Stimulated activated naive CD8-positive, alpha-beta T cell treated with anti-CD3 and anti-CD28 coated beads, Interleukin-15, amount 100 ng/mL, for 72 hours (primary cell): ENCODE measurements around the gene BRAF.
A peak's percentile ranks its signal among the peaks of the same experiment; 100 is the strongest.
"Not testable (repeated sequence)": the region's sequence is repeated elsewhere in the genome, so short reads cannot be mapped to it uniquely, and the experiment has no call there.

Source experiments
- ATAC-seq: fragments of 150-1000 bp; cut with Tn5 transposase; 2 replicates; pipeline ENCODE4 v1.10.0; 2021; ENCODE audit warnings: mild to moderate bottlenecking, moderate library complexity
- DNase-seq, 2 donors: peaks; one replicate each; pipeline ENCODE4 v3.0.0; 2021 to 2022
- H3K27ac Mint-ChIP-seq, 2 donors: one replicate each; pipeline ENCODE4 v1.8.0; 2022; ENCODE audit warnings: mild to moderate bottlenecking in 2 of 2, mixed read lengths in 2 of 2, moderate library complexity in 2 of 2
- H3K27me3 Mint-ChIP-seq: one replicate; pipeline ENCODE4 v1.8.0; 2022; ENCODE audit warnings: mixed read lengths
- H3K4me1 Mint-ChIP-seq: one replicate; pipeline ENCODE4 v1.8.0; 2022; ENCODE audit warnings: mild to moderate bottlenecking, mixed read lengths
- H3K4me3 Mint-ChIP-seq, 2 donors: one replicate each; pipeline ENCODE4 v1.8.0; 2022; ENCODE audit warnings: mild to moderate bottlenecking in 2 of 2, mixed read lengths in 2 of 2, moderate library complexity in 1 of 2
- H3K9me3 Mint-ChIP-seq, 2 donors: one replicate each; pipeline ENCODE4 v1.8.0; 2022; ENCODE audit warnings: mixed read lengths in 2 of 2

Gene BRAF

DNA sequence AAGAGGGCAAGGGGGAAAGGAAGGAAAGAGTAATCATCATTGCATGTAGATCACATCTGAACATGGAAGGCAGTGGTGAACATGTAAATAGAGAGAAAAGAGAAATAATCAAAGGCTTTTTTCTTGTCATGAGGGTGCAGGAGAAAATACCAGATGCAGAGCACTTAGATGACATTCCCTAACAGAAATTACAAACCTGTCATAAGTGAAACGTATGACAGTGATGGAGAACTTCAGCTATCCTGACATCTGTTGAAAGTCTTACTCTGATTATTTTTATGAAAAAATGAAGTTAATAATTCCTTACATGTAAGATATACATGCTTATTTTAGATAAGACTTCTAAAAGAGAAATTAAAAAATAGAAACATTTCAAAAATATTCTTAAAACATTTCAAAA is 54.7 kb downstream of the BRAF start:
- Mint-ChIP-seq H3K4me3 (no peak overlapping the region), H3K9me3 (no peaks in the 10 kb centered on the region), H3K4me1 (peaks cover 50% of the 10 kb centered on the region), H3K27ac (no peak overlapping the region), H3K27me3 (no peaks in the 10 kb centered on the region)
- DNase-seq = no peak
- ATAC-seq = no peak

DNA sequence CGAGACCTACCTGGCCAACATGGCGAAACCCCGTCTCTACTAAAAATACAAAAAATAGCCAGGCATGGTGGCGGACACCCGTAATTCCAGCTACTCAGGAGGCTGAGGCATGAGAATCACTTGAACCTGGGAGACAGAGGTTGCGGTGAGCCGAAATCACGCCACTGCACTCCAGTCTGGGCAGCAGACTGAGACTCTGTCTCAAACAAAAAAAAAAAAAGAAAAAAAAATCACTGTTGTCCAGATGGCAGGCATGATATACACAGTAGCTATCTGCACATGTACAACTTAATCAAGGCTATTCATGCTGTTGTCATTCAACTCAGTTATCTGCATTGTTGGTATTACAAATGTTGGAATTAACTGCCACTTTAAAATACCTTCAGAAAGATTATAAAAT is 55.3 kb downstream of the BRAF start:
- Mint-ChIP-seq H3K9me3 (peaks cover 4 to 6% of the 10 kb centered on the region in 2 donors), H3K27ac (no peak overlapping the region), H3K27me3 (no peaks in the 10 kb centered on the region), H3K4me3 (no peak overlapping the region), H3K4me1 (peaks cover 50% of the 10 kb centered on the region)
- no peak for ATAC-seq
- DNase-seq = no peak

DNA sequence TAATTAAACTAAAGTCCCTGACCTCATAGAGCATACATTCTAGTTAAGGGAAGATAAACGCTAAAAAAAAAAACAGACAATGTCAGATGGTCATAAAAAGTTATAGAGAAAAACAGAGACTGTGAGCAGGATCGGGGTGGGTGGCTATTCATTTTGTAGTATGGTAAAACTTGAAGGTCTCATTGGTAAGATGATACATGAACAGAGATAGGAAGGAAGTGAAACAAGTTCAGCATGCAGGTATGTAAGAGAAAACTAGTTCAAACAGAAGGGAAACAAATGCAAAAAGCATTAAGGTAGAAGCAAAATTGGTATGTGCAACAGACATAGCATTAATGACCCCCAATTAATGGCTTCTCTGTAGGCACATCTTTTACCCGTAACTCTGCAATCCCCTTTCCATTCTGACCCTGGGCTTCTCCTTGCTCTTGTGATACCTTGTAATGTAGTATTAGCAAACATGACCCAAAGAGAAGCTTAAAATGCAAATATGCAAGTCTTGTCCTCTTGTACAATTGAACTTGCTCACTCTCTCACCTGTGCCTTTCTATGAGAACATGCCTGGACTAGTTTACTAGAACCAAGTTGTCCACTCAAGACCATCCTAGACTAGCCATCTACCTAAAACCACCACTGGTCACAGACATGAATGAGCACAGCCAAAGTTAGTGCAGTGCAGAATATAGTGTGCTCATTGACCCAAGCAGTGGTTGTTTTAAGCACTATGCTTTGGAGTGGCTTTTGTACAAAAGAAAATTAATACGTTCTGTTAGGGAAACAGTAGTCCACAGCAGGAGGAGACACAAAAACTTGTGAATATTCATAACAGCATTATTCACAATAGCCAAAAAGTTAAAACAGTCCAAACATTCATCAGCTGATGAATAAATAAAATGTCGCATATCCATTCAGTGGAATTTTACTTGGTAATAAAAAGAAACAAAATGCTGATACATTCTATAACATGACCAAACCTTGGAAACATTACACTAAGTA is 57.0 kb downstream of the BRAF start:
- Mint-ChIP-seq H3K27ac (peak overlapping the region in 1 of 2 donors; percentile 24), H3K9me3 (peaks cover 5 to 17% of the 10 kb centered on the region in 2 donors)
- ATAC-seq = no peak

DNA sequence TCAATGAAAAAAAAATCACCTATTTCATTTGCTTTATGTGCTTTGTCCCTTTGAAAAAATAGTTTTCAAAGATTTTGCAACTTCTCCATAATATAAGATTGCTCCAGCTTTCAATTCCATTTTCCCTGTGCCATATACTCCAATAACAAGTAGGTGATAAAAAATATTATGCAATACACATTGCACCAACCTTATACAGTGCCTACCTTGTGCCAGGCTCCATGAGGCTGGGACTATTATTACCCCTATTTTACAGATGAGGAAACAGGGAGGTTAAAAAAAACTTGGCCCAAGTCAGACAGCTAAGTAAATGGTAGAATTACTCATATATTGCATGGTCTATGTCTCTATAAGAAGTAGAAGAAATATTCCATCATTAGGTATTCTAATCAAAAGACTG is 57.8 kb downstream of the BRAF start:
- Mint-ChIP-seq H3K27me3 (no peaks in the 10 kb centered on the region), H3K9me3 (peaks cover 5 to 17% of the 10 kb centered on the region in 2 donors), H3K4me1 (peaks cover 49% of the 10 kb centered on the region), H3K4me3 (no peak overlapping the region), H3K27ac (no peak overlapping the region)
- DNase-seq (no peak), ATAC-seq (no peak)

More for the DNA sequence above, 57.0 kb downstream of the BRAF start:
- no peak for DNase-seq
- Mint-ChIP-seq H3K4me3 (no peak overlapping the region), H3K4me1 (peaks cover 45% of the 10 kb centered on the region), H3K27me3 (no peaks in the 10 kb centered on the region)

DNA sequence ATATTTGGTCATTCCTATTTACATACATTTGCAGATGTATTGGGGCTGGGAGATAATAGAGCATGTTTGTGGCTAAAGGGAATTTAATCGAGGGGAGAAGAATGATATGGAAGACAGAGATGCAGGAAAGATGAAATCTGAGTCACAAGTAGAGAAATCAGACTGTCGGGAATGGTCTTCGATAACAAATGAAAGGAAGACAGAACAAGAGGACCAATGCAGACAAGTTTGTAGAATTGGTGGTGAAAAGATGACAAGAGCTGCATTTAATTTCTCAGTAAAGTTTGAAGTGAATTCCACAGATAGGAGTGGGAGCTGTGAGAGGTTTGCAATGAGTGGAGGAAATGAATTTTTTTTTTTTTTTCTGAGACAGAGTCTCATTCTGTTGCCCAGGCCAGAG is 60.0 kb downstream of the BRAF start:
- Mint-ChIP-seq H3K4me3 (no peak overlapping the region), H3K4me1 (peaks cover 41% of the 10 kb centered on the region), H3K27ac (no peak overlapping the region), H3K27me3 (no peaks in the 10 kb centered on the region), H3K9me3 (peaks cover 5 to 17% of the 10 kb centered on the region in 2 donors)
- ATAC-seq (no peak), DNase-seq (no peak)

DNA sequence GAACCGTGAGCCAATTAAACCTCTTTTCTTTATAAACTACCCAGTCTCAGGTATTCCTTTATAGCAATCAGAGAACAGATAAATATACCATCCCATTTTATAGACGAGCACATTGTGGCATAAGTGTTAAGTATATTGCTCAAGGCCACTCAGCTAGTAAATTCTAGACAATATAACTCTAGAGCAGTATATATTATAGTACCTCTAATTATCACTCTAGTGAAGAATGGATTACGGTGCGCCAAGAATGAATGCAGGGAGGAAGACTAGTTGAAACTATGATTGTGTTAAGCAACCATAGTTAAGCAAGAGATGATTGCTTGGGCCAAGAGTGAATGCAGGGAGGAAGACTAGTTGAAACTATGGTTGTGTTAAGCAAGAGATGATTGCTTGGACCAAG is 60.9 kb downstream of the BRAF start:
- no peak for ATAC-seq
- H3K9me3 Mint-ChIP-seq = peaks cover 5 to 17% of the 10 kb centered on the region in 2 donors
- H3K27me3 Mint-ChIP-seq = no peaks in the 10 kb centered on the region
- no peak overlapping the region for H3K27ac Mint-ChIP-seq
- no peak for DNase-seq
- H3K4me3 Mint-ChIP-seq = no peak overlapping the region
- H3K4me1 Mint-ChIP-seq = peaks cover 33% of the 10 kb centered on the region

DNA sequence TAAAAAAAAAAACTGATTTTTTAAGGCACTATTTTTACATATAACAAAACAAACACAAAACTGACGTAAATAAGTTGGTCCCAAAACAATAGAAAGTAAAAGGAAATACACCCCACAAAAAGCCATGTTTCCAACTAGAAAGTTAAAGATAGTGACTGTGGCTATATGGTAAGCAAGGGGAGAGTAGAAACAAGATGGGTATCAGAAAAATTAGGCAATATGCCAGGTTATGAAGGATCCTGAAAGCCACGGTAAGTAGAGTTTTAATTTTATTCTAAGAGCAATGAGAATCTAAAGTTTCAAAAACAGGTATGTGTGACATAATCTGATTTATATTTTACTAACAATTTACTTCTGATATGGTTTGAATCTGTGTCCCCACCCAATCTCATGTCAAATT is 61.5 kb downstream of the BRAF start:
- Mint-ChIP-seq H3K4me3 (no peak overlapping the region), H3K9me3 (peaks cover 5 to 17% of the 10 kb centered on the region in 2 donors), H3K4me1 (peaks cover 26% of the 10 kb centered on the region), H3K27ac (no peak overlapping the region), H3K27me3 (no peaks in the 10 kb centered on the region)
- DNase-seq = no peak
- no peak for ATAC-seq

DNA sequence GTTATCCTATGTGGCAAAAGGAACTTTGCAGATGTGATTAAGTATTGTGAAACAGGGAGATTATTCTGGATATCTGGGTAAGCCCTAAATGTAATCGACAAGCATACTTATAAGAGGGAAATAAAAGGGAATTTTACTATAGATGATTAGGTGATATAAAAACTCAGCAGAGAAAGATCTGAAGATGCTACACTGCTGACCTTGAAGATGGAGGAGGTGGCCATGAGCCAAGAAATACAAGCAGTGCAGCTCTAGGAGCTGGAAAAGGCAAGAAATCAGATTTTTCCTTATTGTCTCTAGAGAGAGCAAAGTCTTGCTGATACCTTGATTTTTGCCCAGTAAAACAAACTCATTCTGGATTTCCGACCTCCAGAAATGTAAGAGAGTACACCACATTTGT is 67.7 kb downstream of the BRAF start:
- DNase-seq (no peak), ATAC-seq (no peak)
- Mint-ChIP-seq H3K9me3 (no peaks in the 10 kb centered on the region), H3K27me3 (no peaks in the 10 kb centered on the region), H3K27ac (no peak overlapping the region), H3K4me3 (no peak overlapping the region), H3K4me1 (peaks cover 26% of the 10 kb centered on the region)

DNA sequence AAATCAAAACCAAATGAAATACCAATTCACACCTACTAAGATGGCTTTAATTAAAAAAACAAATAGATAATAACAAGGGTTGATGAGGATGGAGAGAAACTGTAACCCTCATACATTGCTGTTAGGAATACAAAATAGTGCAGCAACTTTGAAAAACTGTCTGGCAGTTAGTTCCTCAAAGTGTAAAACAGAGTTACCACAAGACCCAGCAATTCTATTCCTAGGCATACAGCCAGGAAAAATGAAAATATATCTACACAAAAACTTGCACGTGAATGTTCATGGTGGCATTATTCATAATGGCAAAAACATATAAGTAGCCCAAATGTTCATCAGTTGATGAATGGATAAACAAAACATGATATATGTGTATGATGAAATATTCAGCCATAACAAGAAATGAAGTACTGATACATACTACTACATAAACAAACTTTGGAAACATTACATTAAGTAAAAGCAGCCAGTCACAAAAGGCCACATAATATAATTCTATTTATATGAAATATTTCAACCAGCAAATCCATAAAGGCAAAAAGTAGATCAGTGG is 83.5 kb downstream of the BRAF start:
- no peak for DNase-seq
- no peak overlapping the region for H3K4me3 Mint-ChIP-seq
- peaks cover under 1% of the 10 kb centered on the region for H3K4me1 Mint-ChIP-seq
- no peak for ATAC-seq
- peak overlapping the region in 1 of 2 donors; percentile 77 for H3K27ac Mint-ChIP-seq
- H3K27me3 Mint-ChIP-seq = no peaks in the 10 kb centered on the region
- no peaks in the 10 kb centered on the region for H3K9me3 Mint-ChIP-seq

DNA sequence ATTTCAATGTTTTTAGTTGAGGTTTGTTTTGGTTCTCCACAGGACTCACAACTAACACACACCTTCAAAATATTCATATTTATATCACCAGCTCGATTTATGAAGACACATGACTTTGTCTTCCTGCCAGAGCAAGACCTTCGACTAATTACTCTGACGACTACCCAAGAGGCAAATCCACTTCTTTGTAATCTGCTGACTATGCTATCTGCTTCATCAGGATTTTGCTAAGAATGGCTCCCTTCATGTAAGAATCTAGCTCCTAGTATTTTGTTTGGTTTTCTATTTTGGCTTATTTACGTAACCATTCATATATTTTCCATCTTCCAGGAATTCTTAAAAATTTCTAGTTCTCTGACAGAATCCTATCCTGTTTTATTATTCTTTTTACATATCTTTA is 93.0 kb downstream of the BRAF start:
- H3K27me3 Mint-ChIP-seq = no peaks in the 10 kb centered on the region
- ATAC-seq (no peak), DNase-seq (no peak)
- H3K4me1 Mint-ChIP-seq = no peaks in the 10 kb centered on the region
- H3K27ac Mint-ChIP-seq = no peak overlapping the region
- no peaks in the 10 kb centered on the region for H3K9me3 Mint-ChIP-seq
- no peak overlapping the region for H3K4me3 Mint-ChIP-seq

DNA sequence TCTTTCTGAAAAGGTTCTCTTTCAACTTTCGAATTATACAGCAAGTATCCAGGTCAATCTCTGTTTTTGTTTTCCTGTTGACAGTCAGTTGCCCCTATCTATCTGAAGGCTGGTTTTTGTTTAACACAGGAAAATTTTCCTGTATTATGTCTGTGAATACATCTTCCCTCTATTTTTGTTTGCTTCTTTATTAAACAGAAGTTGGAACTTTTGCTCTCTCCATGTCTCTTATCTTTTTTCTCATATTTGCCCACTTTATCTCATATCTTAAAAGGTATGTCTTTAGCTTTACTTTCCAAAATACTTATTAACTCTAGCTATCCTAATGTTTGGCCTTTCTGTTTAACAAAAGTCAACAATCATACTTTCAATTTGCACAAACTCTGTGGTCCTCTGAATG is 95.0 kb downstream of the BRAF start:
- ATAC-seq (no peak), DNase-seq (no peak)
- H3K9me3 Mint-ChIP-seq = no peaks in the 10 kb centered on the region
- H3K27me3 Mint-ChIP-seq = no peaks in the 10 kb centered on the region
- no peaks in the 10 kb centered on the region for H3K4me1 Mint-ChIP-seq
- H3K4me3 Mint-ChIP-seq = no peak overlapping the region
- H3K27ac Mint-ChIP-seq = no peak overlapping the region

DNA sequence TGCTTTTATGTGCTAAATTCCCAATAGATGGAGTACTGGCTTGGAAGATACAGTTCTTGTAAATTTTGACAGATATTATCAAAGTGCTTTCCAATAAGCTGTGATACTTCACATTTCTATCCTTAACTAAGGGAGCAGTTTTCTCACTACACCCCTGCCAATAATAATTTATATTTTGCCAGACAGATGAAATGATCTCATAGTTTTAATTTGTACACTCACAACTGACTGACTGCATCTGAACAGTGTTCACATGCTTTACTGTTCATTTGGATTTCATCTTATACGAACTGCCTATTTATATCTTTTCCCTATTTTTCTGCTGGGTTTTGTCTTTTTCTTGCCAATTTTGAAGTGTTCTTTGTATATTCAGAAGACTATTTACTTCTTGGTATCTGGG is 96.0 kb downstream of the BRAF start:
- ATAC-seq (no peak), DNase-seq (no peak)
- Mint-ChIP-seq H3K4me1 (no peaks in the 10 kb centered on the region), H3K27me3 (no peaks in the 10 kb centered on the region), H3K4me3 (no peak overlapping the region), H3K9me3 (no peaks in the 10 kb centered on the region), H3K27ac (no peak overlapping the region)

DNA sequence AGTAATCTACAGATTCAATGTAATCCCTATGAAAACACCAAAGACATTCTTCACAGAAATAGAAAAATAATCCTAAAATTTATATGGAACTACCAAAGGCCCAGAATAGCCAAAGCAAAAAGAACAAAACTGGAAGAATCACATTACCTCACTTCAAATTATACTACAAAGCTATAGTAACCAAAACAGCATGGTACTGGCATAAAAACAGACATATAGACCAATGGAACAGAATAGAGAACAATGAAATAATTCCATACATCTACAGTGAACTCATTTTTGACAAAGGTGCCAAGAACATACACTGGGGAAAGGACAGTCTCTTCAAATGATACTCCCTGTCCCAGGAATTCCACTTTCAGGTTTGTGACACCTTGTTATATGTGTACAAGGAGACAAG is 107.3 kb downstream of the BRAF start:
- not testable (repeated sequence) for H3K4me1 Mint-ChIP-seq, H3K9me3 Mint-ChIP-seq, DNase-seq, H3K4me3 Mint-ChIP-seq, H3K27me3 Mint-ChIP-seq, H3K27ac Mint-ChIP-seq, ATAC-seq

DNA sequence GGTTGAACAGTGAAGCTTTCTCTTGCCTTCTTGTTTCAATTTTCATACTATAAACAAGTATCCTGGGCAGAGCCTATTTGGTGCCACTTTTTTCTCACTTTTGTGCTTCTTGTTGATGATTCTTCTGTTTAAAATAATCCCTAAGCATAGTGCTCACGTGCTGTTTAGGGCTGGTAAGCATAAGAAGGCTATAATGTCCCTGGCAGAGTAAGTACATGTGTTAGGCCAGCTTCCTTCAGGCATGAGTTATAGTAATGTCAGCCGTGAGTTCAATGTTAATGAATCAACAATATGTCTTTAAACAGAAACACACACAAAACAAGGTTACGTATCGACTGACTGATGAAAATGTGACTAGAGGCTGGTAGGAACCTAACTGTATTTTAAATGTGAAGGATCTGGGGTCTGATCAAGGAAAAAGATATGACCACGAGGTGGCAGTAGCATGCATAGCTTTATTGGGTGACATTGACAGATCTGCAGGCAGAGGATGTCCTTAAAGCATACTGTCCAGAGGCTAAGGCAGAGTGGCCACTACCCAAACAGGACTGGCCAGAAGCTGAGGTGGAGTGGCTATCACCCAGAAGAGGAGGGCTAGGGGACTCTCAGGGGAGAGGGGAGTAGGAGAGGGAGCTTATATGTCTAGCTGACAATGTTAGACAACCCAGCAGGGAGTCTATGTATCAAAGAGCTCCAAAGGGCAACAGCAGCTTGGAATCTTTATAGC is 113.7 kb downstream of the BRAF start:
- H3K9me3 Mint-ChIP-seq = no peaks in the 10 kb centered on the region
- H3K27ac Mint-ChIP-seq = no peak overlapping the region

DNA sequence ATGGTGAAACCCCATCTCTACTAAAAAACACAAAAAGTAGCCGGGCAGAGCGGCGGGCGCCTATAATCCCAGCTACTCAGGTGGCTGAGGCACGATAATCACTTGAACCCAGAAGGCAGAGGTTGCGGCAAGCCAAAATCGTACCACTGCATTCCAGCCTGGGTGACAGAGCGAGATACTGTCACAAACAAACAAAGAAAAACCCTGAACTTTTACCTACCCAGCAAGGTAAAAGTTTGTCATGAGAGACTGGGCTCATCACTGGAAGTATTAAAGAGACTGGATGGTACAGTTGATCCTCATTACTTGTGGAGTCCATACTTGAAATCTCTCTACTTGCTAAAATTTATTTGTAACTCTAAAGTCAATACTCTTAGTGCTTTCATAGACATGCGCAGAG is 114.3 kb downstream of the BRAF start:
- Mint-ChIP-seq H3K9me3 (no peaks in the 10 kb centered on the region), H3K27me3 (no peaks in the 10 kb centered on the region), H3K4me3 (no peak overlapping the region), H3K27ac (no peak overlapping the region), H3K4me1 (peaks cover 6% of the 10 kb centered on the region)
- DNase-seq (no peak), ATAC-seq (no peak)

More for the DNA sequence above, 113.7 kb downstream of the BRAF start:
- no peaks in the 10 kb centered on the region for H3K27me3 Mint-ChIP-seq
- H3K4me3 Mint-ChIP-seq = no peak overlapping the region
- H3K4me1 Mint-ChIP-seq = peaks cover 6% of the 10 kb centered on the region
- peak; percentile 80 for ATAC-seq
- peak; percentile 49 to 52 for DNase-seq

DNA sequence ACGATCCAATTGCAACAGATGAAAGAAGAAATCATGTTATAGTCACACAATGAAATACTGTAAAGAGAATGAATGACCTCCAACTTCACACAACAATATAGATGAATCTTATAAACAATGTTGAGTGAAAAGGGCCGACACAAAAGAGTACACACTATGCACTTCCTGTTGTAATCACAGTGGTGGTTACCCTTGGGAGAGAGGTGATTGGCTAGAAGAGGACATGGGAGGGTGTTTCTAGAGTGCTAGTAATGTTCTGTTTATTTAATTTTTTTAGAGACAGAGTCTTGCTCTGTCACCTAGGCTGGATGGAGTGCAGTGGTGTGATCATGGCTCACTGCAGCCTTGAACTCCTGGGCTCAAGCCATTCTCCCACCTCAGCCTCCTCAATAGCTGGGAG is 145.8 kb downstream of the BRAF start:
- Mint-ChIP-seq H3K27ac (peak overlapping the region; percentile 7 to 24), H3K4me1 (no peaks in the 10 kb centered on the region)

More for the DNA sequence above, 145.8 kb downstream of the BRAF start:
- H3K9me3 Mint-ChIP-seq = no peaks in the 10 kb centered on the region
- H3K27me3 Mint-ChIP-seq = no peaks in the 10 kb centered on the region
- no peak overlapping the region for H3K4me3 Mint-ChIP-seq
- no peak for ATAC-seq
- no peak for DNase-seq
